Prostate gland (tissue), 2 donors: Measurements from ENCODE around the gene JMJD4.

Source experiments
- POLR2A ChIP-seq: fragments of 450-650 bp; IDR thresholded peaks from one replicate; pipeline ENCODE4 v1.6.1; 2016; ENCODE audit warnings: antibody characterized with exemption, mild to moderate bottlenecking
- POLR2AphosphoS5 ChIP-seq: sonication (generic); formaldehyde crosslinking; IDR thresholded peaks from one replicate; pipeline ENCODE4 v1.6.1; 2017; ENCODE audit warnings: antibody characterized with exemption
- TF ChIP-seq, protein P1 (sequence below), 4 experiments: fragments of 200-600 bp in 2 of 4; fragments of 450-650 bp in 2 of 4; sonication (generic) in 2 of 4; IDR thresholded peaks; 1 replicate in 3 of 4; 2 replicates in 1 of 4; pipeline ENCODE4 v1.5.1; 2016 to 2019; ENCODE audit warnings: antibody characterized with exemption in 4 of 4, mild to moderate bottlenecking in 2 of 4, moderate library complexity in 2 of 4

DNA sequence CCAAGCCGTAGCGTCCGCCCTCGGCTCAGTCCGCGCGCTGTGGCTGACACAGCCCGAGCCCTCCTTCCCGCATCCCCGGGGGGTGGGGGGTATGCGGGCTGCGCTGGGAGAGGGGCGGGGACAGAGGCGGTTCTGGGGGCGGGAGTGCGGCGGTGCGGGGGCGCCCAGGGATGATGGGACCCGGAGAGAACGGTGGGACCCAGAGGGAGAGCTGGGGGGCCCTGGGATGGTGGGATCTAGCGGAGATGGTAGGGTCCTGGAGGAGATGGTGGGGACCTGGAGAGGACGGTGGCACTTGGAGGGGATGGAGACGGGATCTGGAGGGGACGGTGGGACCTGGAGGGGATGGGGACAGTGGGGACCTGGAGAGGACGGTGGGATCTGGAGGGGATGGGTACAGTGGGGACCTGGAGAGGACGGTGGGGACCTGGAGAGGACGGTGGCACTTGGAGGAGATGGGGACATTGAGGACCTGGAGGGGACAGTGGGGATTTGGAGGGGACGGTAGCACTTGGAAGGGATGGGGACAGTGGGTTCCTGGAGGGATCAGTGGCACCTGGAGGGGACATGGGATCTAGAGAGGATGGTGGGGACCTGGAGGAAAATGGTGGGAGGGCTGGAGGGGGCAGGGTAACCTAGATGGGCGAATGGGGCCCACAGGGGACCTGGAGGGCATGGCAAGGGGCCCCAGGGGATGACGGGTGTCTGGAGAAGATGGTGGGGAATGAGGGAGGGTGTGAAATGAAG lies 610 bp upstream of the JMJD4 start:
- no peak for TF ChIP-seq POLR2AphosphoS5
- TF ChIP-seq, protein P1, sequence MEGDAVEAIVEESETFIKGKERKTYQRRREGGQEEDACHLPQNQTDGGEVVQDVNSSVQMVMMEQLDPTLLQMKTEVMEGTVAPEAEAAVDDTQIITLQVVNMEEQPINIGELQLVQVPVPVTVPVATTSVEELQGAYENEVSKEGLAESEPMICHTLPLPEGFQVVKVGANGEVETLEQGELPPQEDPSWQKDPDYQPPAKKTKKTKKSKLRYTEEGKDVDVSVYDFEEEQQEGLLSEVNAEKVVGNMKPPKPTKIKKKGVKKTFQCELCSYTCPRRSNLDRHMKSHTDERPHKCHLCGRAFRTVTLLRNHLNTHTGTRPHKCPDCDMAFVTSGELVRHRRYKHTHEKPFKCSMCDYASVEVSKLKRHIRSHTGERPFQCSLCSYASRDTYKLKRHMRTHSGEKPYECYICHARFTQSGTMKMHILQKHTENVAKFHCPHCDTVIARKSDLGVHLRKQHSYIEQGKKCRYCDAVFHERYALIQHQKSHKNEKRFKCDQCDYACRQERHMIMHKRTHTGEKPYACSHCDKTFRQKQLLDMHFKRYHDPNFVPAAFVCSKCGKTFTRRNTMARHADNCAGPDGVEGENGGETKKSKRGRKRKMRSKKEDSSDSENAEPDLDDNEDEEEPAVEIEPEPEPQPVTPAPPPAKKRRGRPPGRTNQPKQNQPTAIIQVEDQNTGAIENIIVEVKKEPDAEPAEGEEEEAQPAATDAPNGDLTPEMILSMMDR (IDR thresholded peaks at IDR 0.05): no peak
- no peak for TF ChIP-seq POLR2A
